HG03095 (cell line): ENCODE measurements around the gene STAG3.
"Not testable (repeated sequence)": the region's sequence is repeated elsewhere in the genome, so short reads cannot be mapped to it uniquely, and the experiment has no call there.

Experiments
- ATAC-seq: cut with Tn5 transposase; IDR thresholded peaks from one replicate; pipeline ENCODE4 v1.9.1; 2021; ENCODE audit warnings: moderate library complexity; ENCODE audit not compliant: unreplicated experiment

STAG3 gene

GRCh38 chr7:100210805-100211204 lies 33.1 kb downstream of the STAG3 start:
- no peak for ATAC-seq

GRCh38 chr7:100211342-100211780 lies 33.6 kb downstream of the STAG3 start:
- ATAC-seq, result no peak

GRCh38 chr7:100212631-100213286 lies 35.0 kb downstream of the STAG3 start:
- no peak for ATAC-seq

DNA sequence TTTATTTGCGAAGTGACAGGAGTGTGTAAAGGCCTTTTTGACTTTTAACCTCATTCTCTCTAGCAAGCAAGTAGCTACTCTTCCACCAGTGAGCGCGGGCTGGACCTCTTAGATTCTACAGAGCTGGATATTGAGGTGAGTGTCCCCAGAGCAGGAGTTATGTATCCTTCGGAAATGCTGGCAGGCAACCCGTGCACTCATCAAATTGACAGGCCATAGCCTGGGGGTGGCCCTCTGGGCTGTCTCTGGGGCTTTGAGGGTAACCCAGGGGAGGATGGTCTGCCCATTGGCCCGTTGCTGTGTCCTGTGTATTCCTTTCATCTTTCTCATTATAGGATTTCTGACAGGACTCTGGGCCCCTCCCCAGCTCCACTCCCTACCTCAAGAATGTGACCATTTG lies 36.0 kb downstream of the STAG3 start:
- ATAC-seq, result no peak

- ATAC-seq, result not testable (repeated sequence)
These were observed 36.6 kb downstream of the STAG3 start for GRCh38 chr7:100214356-100214755.

- no peak for ATAC-seq
These were observed 38.2 kb downstream of the STAG3 start for GRCh38 chr7:100215895-100216294.

GRCh38 chr7:100217934-100218333 lies 40.2 kb downstream of the STAG3 start:
- peak; percentile 12 for ATAC-seq

DNA sequence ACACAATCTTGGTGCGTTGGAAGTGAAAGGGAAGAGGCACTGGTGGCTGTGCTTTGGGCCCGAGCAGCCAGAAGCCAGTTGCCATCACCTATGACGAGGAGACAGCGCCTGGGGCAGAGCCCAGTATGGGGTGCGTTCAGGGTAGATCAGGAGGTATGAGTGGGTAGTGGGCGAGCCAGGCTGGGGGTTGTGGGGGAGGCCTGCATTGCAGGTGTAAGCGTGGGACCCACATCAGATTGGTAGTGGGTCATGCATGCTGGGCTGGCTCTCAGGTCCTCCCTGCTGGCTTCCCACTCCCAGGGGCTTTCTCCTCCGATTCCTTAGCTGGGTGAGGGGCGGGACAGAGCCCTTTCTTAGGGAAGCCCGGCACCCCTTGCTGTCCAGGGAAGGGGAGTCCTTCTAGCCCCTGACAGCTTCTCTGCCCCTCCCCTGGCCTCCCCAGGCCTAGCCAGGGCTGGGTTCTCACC lies 41.6 kb downstream of the STAG3 start:
- no peak for ATAC-seq

DNA sequence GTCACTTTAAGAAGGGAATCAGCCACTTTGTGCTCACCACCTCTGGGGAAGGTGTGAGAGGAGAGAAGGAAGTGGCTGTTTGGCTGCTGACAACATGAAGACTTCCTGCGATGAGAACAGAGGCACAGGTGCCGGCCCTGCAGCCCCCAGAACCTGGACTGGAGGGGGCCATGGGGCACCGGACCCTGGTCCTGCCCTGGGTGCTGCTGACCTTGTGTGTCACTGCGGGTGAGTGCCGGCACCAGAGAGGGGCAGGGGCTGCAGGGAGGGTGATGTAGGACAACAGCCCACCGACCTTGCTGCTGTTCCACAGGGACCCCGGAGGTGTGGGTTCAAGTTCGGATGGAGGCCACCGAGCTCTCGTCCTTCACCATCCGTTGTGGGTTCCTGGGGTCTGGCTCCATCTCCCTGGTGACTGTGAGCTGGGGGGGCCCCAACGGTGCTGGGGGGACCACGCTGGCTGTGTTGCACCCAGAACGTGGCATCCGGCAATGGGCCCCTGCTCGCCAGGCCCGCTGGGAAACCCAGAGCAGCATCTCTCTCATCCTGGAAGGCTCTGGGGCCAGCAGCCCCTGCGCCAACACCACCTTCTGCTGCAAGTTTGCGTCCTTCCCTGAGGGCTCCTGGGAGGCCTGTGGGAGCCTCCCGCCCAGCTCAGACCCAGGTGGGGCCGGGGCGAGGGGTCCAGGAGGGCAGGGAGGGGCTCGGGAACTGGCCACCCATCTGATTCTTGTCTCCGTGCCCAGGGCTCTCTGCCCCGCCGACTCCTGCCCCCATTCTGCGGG lies 42.3 kb downstream of the STAG3 start, which contains the start of gene PVRIG:
PVRIG (plus strand) TSS at position 149 of the 785 bp plus-strand sequence; CDS start at position 171, 22 bp downstream.
- not testable (repeated sequence) for ATAC-seq

- ATAC-seq, result no peak
These were observed 43.0 kb downstream of the STAG3 start for GRCh38 chr7:100220586-100221230.

- peak; percentile 51 for ATAC-seq
These were observed 43.6 kb downstream of the STAG3 start for GRCh38 chr7:100221231-100221718.

DNA sequence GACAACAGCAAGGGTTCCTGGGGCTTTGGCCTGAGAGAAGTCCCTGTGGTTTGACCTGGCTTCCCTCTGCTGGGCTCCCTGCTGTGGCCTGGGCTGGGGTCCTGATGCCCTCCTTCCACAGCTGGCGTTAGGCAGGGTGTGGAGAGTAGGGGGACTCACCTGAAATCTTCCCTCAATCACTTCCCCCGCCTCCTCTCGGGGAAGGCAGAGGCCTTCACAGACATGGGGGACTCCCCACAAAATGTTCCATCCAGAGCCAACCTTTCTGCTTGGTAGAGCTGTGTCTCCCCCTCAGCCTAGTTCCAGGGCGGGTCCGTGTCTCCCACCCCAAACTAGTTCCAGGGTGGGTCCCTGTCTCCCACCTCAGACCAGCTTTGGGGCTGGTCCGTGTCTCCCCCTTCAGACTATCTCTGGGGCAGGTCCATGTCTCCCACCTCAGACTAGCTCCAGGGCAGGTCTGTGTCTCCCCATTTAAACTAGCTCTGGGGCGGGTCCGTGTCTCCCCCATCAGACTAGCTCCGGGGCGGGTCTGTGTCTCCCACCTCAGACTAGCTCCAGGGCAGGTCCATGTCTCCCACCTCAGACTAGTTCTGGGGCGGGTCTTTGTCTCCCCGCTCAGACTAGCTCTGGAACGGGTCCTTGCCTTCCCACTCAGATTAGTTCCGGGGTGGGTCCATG lies 44.2 kb downstream of the STAG3 start:
- ATAC-seq, result no peak

GRCh38 chr7:100222445-100223132 lies 44.9 kb downstream of the STAG3 start:
- no peak for ATAC-seq

- not testable (repeated sequence) for ATAC-seq
These were observed 45.7 kb downstream of the STAG3 start for GRCh38 chr7:100223376-100223927.

GRCh38 chr7:100224891-100225290 lies 47.2 kb downstream of the STAG3 start:
- not testable (repeated sequence) for ATAC-seq

DNA sequence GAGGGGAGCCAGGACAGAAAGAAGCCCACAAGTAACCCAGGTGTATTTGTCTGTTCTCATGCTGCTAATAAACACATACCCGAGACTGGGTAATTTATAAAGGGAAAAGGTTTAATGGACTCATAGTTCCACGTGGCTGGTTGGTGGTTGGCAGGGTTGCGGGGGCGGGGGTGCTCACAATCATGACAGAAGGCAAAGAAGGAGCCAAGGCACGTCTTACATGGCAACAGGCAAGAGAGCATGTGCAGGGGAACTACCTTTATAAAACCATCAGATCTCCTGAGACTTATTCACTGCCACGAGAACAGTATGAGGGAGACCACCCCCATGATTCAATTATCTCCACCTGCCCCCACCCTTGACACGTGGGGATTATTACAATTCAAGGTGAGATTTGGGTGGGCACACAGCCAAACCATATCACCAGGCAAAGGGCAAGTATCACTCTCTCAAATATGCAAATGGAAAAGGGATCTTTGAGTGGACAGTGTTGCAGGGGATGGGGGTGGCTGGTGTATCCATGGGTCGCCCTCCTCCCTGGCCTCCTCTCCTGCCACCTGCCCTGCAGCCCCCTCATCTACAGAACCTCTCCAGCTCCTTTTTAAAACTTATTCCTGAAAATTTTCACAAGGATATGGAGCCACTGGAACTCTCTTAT lies 57.1 kb downstream of the STAG3 start:
- not testable (repeated sequence) for ATAC-seq

- not testable (repeated sequence) for ATAC-seq
These were observed 62.3 kb downstream of the STAG3 start for GRCh38 chr7:100239975-100240374.

DNA sequence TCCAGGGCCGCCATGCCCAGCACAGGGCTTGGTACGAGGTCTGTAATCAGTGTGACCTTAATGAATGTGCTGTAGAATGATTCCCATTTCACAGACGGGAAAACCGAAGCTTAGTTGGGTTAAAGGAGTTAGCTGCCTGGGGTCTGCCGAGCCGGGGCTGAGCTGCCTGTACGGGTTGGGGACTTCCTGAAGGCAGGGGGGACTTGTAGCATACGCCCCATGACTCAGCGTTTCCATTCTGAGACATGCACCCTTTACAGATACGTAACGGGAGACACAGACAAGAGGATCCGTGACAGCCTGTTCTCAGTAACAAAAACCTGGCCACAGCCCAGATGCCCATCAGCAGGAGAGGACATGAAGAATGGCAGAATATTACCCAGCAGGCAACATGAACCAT lies 65.7 kb downstream of the STAG3 start:
- ATAC-seq, result not testable (repeated sequence)

GRCh38 chr7:100244988-100245605 lies 67.4 kb downstream of the STAG3 start:
- not testable (repeated sequence) for ATAC-seq
